NCI-H1436 (cell line): ENCODE measurements around the gene PLEKHD1.

Source experiments
- DNase-seq: peaks from one replicate; lab custom pipeline; 2025; lab: John Stamatoyannopoulos, UW

The PLEKHD1 gene

GRCh38 chr14:69547701-69548348 is 63.3 kb downstream of the PLEKHD1 start:
- DNase-seq: peak; percentile 84

- no peak for DNase-seq
Measured at GRCh38 chr14:69548566-69548965, 64.0 kb downstream of the PLEKHD1 start.

GRCh38 chr14:69551511-69551910 is 67.0 kb downstream of the PLEKHD1 start:
- no peak for DNase-seq

DNA sequence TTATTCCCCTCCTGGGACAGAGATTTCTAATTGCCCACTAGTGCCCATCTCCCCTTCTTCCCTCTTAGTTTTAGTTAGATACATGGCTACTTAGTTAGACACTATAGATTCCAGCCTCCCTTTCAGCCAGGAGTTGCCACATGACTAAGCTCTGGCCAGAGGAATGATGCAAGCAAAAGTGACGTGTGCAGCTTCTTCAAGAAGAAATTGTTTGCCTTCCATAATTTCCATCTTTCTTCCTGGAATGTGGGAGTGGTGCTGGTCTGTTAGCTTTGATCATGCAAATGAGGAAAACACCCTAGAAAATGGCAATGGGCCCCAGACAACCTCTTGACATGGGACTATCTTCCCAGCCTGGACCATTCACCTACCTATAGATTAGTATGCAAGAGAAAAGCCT is 68.7 kb downstream of the PLEKHD1 start:
- no peak for DNase-seq

DNA sequence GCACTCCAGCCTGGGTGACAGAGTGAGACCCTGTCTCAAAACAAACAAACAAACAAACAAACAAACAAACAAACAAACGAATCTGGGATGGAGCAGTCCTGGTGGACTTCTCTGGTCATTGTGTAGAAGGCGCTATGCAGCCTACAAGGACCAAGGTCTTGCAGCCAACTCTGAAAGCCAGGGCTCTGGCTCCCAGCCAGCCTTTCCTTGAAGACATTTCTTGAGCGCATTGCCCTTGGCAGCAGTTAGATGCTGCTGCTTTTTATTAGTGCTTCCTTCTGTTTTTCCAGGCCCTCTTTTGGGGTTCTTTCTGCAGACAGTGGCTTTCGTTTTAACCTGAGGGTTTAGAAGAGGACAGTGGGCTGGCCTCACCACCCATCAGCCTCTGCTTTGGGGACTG is 70.0 kb downstream of the PLEKHD1 start:
- no peak for DNase-seq

DNA sequence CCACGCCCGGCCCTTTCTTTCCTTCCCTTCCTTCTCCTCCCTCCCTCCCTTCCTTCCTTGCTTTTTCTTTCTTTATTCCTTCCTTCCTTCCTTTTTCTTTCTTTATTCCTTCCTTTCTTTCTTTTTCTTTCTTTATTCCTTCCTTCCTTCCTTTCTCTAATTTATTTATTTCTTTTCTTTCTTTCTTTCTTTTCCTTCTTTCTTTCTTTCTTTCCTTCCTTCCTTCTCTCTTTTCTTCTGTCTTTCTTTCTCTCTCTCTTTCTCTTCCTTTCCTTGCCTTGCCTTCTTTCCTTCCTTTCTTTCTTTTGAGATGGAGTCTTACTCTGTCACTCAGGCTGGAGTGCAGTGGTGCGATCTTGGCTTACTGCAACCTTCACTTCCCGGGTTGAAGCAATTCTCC is 74.2 kb downstream of the PLEKHD1 start:
- DNase-seq: no peak

GRCh38 chr14:69559581-69560011 is 75.1 kb downstream of the PLEKHD1 start:
- peak; percentile 62 for DNase-seq

DNA sequence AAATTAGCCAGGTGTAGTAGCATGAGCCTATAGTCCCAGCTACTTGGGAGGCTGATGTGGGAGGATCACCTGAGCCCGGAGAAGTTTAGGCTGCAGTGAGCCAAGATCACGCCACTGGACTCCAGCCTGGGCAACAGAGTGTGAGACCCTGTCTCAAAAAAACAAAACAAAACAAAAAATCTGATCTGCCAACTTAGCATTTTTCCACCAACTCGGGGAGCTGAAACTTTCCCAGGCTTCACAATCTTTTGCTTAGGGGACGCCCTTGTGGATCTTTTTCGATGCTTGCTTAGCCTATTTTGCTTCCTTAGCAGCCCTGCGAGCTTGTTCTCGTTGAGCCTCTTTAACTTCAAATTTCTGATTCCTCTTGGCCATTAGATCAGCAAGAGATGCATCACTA is 76.3 kb downstream of the PLEKHD1 start:
- DNase-seq: no peak

GRCh38 chr14:69561893-69562292 is 77.4 kb downstream of the PLEKHD1 start:
- DNase-seq: no peak

DNA sequence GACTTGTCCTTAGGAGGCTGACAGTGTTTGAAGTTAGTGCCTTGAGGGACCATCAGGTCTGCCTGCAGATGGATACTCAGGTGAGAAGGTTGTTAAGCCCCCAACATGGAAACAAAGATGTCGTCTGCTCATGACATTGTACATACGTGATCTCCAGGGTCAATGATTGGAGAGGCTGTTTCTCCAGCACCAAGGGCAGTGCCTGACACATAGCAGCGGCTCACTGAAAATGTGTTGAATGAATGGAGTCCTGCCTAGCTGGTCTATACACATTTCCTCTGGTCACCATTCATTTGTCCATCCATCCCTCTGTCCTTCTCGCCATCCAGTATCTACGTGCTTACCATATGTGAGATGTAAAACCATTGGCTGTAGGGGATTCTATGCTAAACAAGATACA is 83.0 kb downstream of the PLEKHD1 start:
- DNase-seq: no peak

- DNase-seq: no peak
Measured at GRCh38 chr14:69569859-69570258, 85.3 kb downstream of the PLEKHD1 start.

DNA sequence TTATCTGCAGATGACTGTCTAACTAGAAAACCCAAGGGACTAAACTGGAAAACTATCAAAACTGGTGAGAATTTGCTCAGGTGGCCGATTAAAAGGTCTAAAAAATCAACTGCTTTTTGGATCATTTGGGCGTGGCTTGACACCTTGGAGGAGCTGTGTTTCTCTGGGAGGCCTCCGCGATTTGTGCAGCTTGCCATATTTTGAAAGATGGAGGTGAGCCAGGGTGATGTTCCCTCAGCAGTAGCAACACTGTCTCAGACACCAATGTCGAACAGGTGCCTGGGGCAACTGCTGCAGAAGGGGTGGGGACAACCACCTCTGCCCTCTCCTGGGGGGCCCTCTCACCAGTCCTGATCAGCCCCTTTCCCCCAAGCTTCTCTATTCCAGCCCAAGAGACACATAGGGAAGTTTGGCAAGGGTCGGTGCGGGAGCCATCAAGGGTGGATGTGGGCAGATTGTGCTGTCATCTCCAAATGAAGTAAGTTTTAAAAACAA is 86.4 kb downstream of the PLEKHD1 start:
- no peak for DNase-seq

DNA sequence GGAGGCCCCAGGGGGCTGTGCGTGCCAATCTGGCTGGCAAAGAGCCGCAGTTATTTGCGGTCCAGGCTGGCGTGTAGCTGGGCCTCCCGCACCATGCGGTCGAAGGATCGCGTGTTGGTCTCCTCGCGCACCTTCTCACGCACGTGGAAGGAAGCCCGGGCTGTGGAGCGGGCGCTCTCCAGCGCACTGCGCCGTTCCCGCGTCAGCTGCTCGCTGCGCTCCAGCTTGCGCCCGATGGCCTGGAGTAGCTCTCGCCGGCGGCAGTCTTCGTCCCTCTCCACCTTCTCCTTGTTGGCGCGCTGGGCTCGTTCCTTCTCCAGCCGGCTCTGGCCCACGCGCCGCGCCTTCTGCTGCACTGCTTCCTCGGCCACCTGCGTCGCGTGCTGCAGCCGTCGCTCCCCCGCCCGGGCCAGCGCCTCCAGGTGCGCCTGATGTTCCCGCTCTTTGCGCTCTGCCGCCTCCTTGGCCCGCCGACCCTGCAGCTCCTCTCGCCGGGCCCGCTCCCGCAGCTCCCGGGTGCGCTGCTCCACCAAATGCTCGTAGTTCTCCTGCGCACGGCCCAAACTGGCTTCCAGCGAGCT is 87.0 kb downstream of the PLEKHD1 start:
- no peak for DNase-seq

DNA sequence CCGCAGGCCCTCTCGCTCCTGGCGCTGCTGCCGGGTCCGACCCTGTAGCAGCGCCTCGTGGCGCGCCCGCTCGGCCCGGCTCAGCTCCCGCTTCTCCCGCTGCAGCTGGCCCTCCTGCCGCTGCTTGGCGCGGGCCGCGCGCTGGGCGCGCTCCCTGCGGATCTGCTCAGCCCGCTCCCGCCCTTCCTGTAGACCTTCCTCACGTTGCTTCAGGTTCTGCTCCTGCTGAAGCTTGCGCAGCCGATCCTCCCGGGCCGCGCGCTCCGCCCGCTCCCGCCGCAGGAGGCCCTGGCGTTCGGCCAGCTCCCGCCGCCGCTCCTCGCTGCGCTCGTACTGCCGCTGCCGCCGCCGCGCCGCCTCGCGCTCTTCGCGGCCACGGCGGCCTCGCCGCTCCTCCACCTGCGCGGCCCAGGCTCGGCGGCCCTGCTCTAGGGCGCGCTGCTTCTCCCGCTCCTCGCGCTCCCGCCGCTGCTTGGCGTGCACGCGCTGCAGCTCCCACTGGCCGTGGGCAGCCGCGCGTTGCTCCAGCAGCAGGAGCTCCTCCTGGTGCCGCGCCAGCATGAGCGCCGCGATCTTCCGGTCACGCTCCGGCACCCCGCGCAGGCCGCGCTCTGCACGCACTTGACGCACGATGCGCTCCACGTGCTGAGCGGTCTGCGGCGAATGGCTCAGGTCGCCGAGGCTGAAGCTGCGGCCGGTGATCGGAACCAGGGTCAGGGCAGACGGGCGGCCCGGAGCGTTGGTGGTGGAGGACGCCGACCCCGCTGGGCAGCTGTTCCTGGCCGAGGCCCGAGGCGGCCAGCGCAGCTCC is 87.7 kb downstream of the PLEKHD1 start:
- no peak for DNase-seq

GRCh38 chr14:69572841-69573135 is 88.3 kb downstream of the PLEKHD1 start:
- DNase-seq: no peak

GRCh38 chr14:69573205-69573830 is 88.8 kb downstream of the PLEKHD1 start:
- DNase-seq: no peak

GRCh38 chr14:69573831-69574262 is 89.3 kb downstream of the PLEKHD1 start:
- DNase-seq: peak; percentile 82

DNA sequence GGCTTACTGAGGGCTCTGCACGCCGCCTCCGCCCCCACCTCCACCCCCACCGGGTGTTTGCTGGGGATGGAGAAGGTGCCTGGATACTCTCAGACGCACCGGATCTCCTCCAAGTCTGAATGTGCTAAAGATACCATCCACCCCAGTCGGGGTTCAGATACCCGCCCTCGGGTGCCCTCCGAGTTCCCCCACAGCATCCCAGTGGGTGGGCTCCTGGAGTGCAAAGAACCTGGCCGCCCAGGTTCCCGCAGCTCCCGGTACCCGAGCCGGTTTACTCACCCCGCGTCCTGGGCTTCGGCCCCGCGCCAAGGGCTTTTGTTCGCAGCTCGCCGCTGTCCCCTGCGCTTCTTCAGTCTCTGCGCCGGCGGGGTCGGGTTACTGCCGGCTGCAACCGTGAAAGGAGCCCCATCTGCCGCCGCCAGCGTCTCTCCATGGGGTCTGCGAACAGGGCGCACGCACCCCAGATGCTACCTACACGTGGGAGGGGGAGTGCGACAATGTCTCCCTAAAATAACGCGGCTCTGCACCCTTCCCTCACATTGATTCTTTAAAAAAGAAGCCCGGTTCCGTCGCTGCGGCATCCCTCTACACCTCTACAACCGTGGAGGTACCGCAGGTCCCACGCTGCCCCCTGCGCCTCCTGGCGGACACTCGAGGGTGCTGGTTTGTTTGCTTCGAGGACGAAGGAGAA is 89.9 kb downstream of the PLEKHD1 start, which contains the start of gene CCDC177:
CCDC177 (minus strand) TSS at position 609 of the 691 bp plus-strand sequence. CDS start 1,249 bp downstream, outside the sequence.
- DNase-seq: peak; percentile 65

DNA sequence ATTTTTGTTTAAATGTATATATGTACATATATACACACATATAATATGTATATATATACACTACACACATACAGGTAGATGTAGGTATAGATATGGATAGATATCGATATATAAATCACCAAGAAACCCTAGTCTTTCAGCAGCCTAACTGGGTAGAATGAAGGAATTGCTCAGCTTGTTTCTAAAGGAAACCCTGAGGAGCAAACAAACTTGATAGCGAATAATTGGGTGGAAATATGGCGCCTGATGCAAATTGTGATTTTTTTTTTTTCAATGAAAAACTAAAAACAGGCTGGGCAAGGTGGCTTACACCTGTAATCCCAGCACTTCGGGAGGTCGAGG is 90.4 kb downstream of the PLEKHD1 start:
- DNase-seq: no peak

- no peak for DNase-seq
Measured at GRCh38 chr14:69579476-69579875, 94.9 kb downstream of the PLEKHD1 start.

DNA sequence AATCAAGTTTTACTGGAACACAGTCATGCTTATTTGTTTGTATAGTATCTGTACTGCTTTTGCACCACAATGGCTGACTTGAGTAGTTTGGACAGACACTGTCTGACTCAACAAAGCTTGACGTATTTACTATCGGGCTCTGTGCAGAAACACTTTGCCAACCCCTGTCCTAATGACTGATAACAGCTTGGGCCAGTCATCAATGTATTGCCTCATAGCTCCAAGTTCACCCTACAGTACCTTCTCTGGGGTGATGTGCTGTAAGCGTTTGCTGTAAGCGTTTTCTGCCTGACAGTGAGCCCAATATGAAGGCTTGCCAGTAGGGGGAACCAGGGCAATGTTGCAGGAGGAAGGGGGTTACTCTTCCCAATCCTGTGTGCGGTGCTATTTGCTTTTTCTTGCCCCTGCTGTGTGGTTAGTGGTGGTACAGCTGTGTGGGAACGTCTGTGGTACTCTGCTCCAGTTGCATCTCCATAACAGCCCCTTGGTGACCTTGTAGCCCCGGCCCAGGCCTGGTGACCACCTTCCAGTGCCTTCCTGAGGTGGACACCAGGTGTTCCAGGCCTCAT is 95.6 kb downstream of the PLEKHD1 start:
- DNase-seq: peak; percentile 29
